Muscle of back (tissue), 11 donors: Measurements from ENCODE around the gene SRCIN1. TPM values are rescaled to one million over a fixed set of nuclear protein-coding genes. Genes with fewer than 3 reads are reported as not detected.

Experiments used
- DNase-seq, 3 donors: peaks; one replicate each; pipeline versions ENCODE4 v3.0.0 to v3.0.0-alpha.2; 2013
- polyA plus RNA-seq, 10 donors: library from polyadenylated mRNA; unstranded; fragments of 120-200 nt; gene quantifications; one replicate each; pipeline ENCODE4 v1.2.1, GENCODE V29; 2013; ENCODE audit not compliant: insufficient read length in 10 of 10

SRCIN1 gene
- polyA plus RNA-seq, 10 donors, result 0.82 to 2.2 (median 1.2) TPM

DNA sequence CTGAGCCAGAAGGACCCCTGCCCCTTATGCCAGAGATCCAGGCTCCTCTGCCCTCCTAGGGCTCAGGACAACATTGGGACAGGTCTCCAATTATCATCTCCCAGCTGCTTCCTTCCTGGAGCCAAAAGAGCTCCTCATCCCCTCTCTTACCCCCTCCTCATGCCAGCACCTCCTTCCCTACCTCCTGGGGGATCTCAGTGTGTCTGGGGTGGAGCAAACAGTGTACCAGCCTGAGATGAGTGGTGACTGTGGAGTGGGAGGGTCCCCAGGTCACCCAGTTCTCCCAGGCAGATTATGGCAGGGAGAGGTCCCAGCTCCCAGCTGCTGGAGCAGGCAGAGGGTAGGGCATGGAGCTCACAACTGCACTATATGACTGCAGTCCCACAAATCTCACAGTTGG lies 23.7 kb downstream of the SRCIN1 start:
- DNase-seq, result no peak

- DNase-seq, result no peak
Measured at GRCh38 chr17:38579934-38580333, 25.8 kb downstream of the SRCIN1 start.

DNA sequence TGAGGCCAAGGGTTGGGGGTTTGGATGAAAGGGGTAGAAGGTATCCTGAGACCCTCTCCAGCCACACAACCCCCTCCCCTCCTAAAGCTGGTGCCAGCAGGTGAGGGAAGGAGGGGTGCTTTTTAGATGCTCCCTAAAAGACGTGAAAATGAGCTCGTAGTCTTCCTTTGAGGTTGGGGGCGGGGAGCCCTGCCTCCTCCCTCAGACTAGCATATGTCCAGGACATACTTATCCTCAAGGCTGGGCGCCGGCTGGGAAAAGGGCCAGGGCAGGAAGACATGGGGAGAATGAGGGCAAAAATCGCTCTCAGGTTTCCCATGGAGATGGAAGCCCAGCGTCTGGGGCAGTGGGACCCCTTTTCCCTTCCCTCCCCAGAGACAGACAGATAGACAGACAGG lies 26.7 kb downstream of the SRCIN1 start:
- DNase-seq, result no peak

- DNase-seq, result no peak
Measured at GRCh38 chr17:38578229-38579082, 27.3 kb downstream of the SRCIN1 start.

- no peak for DNase-seq
Measured at GRCh38 chr17:38577645-38578173, 28.0 kb downstream of the SRCIN1 start.

- no peak for DNase-seq
Measured at GRCh38 chr17:38577244-38577643, 28.5 kb downstream of the SRCIN1 start.

DNA sequence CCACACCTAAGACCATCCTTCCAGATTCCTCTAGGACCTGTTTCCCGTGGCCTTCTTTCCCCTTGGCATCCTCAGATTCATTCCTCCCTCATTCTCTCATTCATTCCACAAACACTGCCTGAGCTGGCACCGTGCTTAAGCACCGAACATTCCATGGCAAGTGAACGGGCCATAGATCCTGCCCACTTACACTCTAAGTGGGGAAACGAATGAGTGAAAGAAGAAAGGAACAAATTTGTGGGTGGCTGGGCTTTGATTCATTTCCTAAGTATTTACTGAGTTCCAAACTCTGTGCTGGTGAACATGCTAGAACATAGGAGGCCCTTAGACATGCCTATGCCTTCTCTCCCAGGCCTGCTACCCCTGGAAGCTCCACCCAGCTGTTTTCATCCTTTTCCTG lies 30.0 kb downstream of the SRCIN1 start:
- no peak for DNase-seq

DNA sequence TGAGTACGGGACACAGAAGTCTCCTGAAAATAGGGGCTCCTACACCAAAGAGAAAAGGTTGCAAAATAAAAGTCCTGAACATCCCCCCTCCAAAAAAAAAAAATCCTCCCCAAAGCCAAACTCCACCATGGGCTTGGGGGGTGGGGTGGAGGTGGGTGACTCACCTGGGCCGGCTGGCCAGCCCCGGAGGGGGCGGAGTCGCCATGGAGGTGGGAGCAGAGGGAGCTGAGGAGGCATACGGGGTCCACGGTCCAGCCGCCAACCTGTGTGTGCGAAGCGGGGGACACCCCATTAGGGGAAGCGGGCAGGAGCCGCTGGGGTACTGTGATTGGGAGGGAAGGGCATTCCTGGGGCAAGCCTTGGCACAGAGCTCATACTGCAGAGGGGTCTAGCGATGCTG lies 31.0 kb downstream of the SRCIN1 start:
- no peak for DNase-seq

- DNase-seq, result peak in 1 of 3 donors; percentile 48
Measured at GRCh38 chr17:38572669-38573365, 32.9 kb downstream of the SRCIN1 start.

GRCh38 chr17:38571833-38572668 lies 33.7 kb downstream of the SRCIN1 start:
- DNase-seq, result no peak

- DNase-seq, result no peak
Measured at GRCh38 chr17:38569701-38570512, 35.8 kb downstream of the SRCIN1 start.

GRCh38 chr17:38568845-38569510 lies 36.8 kb downstream of the SRCIN1 start:
- DNase-seq, result no peak

DNA sequence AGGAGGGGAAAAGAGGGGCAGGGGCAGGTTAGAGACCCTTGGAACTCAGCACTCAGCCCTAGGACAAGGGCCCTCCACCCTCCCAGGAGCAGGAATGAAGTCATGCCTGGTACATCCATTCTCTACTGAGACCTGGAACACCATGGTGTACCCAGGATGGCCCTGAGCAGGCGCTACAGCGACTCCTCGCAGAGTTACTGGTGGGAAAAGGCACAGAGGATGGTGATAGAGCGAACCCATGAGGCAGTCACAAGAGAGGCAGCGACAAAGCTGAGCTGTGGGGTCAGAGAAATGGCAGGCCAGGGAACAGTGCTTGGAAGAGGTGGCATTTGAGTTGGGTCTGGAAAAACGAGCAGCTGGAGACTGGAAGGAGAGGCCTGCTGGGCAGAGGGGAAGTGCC lies 37.5 kb downstream of the SRCIN1 start:
- no peak for DNase-seq

DNA sequence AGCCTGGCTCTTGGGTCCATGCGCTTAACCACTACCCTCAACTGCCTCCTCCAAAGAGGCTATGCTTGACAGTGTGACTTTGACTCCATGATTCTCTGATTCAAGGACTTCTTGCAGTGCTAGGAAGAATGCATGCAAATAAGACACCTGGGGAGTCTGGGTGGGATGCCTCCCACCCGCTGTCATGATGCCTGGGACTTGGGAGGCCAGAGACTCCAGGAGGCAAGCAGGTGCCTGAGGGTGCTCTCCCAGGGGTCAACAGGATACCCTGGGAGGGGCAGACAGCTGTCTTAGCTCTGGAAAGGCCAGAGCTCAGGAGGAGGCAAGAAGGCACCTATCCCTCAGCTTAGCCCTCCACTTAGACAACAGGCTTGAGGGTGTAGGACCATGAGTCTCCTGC lies 38.4 kb downstream of the SRCIN1 start:
- DNase-seq, result no peak

DNA sequence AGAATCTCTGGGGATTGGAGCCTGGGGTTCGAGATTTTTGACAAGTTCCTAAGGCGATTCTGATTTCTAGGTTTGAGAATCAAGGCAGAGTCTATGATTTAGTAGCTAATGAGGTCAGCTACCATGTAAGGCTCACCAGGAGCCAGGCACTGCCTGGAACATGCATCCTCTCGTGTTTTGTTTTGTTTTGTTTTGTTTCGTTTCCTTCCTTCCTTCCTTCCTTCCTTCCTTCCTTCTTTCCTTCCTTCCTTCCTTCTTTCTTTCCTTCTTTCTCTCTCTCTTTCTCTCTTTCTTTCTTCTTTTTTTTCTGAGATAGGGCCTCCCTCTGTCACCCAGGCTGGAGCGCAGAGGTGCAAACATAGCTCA lies 39.1 kb downstream of the SRCIN1 start:
- DNase-seq, result no peak

DNA sequence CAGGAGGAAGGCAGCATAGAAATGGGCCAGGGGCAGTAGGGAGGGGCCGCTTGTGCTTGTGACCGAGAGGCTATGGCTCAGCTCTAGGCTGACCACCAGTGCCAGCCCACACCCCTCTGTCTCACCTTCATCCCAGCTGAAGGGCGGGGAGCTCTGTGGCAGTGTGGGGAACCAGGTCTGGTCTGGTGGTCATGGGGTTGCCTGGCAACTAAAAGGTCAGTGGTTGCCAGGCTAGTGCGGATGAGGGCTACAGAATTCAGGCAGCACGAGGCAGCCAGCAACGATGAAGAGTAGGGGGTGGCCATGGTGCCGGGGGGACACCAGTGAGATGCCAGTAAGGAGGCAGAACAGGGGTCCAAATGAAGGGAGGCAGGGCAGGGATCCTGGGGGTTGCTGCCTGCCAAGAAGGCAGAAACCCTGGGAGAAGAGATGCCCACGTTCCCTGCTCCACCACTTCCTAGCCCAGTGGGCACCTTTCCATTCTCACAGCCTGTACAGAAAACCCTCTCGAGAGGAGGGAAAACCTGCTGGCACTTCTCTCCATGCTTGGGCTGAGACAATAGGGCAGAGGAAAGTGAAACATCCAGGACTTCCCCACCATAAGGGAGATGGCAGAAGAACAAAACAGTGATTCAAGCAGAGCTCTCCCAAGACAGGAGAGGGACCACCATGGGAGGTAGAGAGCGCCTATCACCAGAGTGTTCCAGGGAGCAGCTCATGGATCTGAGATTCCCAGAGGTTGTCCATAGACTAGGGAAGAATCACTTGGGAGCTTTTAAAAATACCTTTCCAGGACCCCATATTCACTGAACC lies 39.7 kb downstream of the SRCIN1 start:
- no peak for DNase-seq

- DNase-seq, result no peak
Measured at GRCh38 chr17:38564869-38565268, 40.9 kb downstream of the SRCIN1 start.

- DNase-seq, result no peak
Measured at GRCh38 chr17:38564254-38564837, 41.4 kb downstream of the SRCIN1 start.
